ENCODE results near the gene SASH1.
A peak's percentile ranks its signal among the peaks of the same experiment; 100 is the strongest.

Gene SASH1

DNA sequence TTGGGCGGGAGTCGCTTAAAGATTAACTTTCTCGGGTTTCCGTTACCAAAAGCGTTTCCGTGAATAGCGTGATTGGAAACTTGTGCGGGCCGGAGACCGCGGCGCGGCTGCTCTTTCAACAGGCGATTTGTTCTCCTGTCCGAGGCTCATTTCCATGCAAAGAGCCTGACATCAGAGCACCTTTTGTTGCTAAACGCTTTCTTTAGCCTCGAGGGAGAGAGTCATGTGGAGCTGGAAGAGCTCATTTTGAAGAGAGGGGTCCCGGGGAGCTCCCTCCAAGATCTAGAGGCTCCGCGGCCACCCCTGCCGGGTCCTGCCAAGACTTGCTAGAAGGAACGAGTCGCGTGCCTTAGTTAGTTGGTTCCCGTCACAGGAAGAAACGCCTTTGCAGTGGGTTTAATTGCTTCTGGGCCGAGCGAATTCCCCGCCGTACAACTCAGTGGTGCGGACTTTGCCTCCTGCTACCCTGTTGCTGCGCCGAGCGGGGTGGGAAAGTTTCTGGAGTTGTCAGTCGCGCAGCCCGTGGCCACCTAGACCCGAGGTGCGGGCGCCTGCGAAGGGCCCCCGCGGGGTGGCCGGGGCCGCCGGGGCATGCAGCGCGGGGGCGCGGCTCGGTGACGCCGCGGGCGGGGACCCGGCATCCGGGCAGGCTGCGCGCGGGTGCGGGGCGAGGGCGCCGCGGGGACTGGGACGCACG, at the start of gene SASH1:
SASH1 (plus strand) TSS at position 489 of the 697 bp plus-strand sequence. CDS start 230 bp downstream, outside the sequence.
- DNase-seq: peak; percentile 69

DNA sequence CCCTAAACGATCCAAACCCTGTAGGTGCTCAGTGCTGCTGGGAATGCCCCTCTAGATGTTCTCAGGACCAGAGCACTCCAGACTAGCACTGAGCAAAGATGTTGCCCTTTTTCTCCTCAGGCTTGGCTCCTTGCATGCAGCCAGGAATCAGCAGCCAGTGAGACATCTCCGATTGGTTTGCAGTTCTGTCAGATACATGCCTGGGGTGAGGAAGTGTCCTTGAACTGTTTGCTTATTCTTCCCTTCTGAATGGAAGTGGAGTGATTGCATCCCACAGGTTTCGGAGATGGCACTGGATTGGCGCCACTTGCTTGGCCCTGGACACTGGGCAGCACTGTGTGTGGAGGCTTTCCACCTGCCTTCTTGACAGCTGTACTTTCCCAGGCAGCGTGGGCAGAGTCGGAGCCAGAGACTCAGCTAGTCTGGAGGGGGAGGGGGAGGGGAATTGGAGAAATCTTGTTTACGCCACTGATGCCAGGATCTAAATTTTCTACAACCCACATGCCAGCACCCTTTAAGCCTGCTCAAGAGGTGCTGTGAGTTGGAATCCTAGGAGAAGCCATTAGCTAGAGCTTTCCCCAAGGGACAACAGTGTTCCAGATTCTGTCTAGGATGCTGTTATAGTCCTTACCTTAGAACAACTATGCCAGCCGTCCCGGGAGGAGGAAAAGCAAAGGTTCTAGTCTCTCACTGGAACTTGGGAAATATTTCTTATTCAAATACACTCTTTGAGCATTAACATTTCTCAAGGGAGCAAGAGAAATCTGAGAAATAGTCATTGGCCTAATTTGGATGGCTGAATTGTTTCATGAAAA, 49.2 kb upstream of the SASH1 start:
- DNase-seq: no peak

DNA sequence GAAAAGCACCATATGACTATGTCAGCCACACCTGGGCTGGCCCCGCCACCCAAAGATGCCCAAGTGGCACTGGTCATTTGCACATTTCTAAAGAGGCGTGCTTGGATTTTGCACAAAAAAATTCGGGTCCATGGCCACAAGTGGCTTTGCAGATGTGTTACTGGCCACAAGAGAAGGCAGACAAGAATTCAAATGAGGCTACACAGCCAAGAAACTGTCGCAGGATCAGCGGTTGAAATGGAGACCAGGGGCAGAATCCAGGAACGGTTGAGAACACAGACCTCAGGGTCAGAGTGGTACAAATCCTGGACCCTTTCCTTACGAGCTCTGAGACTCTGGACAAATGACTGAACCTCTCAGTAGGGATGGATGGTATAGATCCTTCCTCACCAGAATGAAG, 48.6 kb upstream of the SASH1 start:
- DNase-seq: no peak

DNA sequence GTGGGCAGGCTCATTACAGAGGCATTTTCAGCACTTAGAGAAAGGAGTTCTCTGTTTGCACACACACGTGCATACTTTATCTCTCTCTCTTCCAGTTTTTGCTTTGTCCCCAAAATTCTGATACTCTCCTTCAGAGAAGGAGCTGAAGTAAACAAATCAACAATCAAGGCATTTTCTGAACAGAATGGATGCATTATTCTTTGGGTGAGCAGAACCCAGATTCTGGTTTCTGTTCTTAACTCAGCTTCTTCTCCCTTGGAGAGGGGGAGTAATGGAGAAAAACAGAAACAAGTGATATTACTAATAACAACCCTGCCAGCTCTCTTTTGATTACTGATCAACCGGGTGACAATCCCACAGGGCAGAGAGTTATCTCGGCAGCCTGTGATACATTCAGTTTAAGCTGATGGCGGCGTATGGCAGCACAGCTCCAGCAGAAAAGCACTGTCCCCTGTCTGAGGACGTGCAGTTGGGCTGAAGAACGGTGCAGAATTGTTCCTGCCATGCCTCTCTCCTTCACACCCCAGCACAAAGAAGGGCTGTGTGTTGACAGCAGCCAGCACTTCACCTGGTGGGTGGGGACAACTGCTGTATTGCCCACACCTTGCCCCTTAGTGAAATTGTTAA, 47.3 kb upstream of the SASH1 start:
- DNase-seq: no peak

DNA sequence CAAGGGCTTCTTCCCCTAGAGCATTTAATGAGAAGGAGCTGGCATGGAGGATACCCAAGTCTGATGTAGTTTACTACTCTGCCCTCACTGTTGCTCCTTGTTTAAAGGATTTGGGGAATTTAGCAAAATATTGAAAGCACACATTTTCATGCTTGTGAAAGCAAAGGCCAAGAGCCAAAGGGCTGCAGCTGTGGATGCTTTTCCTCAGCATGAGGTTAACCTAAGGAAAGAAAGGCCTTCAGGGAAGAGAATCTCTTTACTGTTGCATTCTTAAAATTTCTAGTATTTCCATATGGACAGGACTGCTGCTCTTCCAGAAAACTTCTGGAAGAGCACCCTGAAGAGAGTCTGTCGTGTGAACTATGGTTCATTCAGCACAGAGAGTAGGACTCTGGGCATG, 45.9 kb upstream of the SASH1 start:
- no peak for DNase-seq

DNA sequence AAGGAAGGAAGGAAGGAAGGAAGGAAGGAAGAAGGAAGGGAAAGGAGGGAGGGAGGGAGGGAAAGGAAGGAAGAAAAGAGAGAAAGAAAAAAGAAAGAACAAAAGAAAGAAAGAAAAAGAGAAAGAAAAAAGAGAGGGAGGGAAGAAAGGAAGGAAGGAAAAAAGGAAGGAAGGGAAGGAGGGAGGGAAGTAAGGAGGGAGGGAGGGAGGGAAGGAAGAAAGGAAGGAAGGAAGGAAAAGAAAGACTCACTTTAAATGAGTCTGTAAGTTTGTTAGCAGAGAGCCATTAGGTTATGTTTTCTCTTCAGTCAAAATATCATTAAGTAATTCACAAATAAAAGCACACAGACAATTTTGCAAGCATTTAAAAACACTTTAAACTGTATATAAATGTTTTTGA, 44.0 kb upstream of the SASH1 start:
- DNase-seq: no peak

DNA sequence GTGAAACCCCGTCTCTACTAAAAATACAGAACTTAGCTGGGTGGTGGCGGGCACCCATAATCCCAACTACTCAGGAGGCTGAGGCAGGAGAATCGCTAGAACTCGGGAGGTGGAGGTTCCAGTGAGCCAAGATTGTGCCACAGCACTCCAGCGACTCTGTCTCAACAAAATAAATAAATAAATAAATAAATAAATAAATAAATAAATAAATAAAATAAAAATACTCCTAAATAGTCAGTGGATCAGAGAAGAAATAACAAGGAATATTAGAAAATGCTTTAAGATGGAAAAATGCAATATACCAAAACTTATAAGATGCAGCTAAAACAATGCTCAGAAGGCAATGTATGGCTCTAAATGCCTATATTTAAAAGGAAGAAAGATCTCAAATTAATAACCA, 39.0 kb upstream of the SASH1 start:
- no peak for DNase-seq

DNA sequence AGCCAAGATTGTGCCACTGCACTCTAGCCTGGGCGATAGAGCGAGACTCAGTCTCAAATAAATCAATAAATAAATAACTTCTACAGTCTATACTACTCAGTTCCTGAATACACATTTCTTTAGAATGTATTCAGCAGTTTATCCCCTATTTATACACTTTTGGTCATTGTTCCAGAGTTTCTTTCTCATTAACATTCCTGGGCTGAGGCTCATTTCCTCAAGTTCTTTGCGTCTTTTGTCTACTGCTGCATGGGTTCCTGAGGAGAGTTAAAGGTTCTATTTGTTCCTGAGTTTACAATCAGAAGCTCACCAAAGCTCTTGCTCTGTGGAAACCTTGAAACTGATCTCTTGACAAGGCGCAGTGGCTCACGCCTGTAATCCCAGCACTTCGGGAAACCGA, 37.7 kb upstream of the SASH1 start:
- no peak for DNase-seq

DNA sequence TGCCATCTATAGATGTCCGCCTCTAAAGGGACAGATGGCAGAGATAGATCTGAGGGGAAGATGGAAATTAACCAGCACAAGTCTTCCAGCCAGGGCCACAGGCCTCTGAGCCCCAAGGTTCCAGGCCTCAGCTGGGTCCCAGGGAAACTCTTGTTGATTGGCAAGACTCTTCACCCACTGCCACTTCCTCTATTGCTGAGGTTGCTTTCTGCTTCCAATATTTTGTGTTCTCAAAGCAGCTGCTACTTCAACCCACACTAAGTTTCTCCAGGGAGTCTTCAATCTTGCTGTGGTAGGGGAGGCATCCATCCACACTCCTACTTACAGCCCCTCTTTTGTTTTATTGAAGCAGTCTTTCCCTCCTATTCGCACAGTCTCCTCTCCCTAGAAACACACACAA, 36.4 kb upstream of the SASH1 start:
- peak; percentile 57 for DNase-seq

DNA sequence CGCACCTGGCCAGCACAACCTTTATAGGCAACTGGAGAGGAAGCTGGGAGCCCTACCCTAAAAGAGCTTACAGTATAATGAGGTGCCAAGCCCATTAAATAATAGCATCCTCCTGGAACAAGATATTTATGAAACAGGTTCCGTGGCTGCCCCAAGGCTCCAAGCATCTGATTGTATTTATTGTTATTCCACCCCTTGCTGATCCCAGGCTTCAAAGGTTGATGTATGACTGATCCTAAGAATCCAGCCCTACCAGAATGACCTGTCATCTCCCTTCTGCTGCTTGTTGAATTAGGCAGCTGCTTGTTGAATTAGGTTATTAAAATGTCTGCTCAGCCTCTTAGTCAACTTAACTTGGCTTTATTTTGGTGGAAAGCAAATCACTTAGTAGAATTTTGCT, 35.2 kb upstream of the SASH1 start:
- DNase-seq: no peak

DNA sequence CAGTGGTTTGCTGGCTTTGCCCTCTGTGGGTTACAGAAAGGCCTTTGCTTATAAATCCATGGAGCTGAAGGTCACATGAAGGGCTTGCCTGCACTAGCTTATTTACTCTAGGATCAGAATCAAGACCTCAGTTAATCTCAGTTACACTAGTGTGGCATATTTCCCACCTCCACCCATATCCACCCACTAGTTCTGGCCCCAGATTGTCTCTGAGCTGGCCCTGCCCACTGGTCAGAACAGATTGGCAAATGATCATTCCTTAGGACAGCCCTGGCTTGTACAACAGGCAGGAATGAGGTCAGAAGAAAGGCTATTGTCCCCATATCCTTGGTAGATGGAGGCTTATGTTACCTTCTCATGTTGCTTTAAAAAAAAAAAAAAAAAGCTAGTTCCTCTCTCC, 33.3 kb upstream of the SASH1 start:
- DNase-seq: no peak

DNA sequence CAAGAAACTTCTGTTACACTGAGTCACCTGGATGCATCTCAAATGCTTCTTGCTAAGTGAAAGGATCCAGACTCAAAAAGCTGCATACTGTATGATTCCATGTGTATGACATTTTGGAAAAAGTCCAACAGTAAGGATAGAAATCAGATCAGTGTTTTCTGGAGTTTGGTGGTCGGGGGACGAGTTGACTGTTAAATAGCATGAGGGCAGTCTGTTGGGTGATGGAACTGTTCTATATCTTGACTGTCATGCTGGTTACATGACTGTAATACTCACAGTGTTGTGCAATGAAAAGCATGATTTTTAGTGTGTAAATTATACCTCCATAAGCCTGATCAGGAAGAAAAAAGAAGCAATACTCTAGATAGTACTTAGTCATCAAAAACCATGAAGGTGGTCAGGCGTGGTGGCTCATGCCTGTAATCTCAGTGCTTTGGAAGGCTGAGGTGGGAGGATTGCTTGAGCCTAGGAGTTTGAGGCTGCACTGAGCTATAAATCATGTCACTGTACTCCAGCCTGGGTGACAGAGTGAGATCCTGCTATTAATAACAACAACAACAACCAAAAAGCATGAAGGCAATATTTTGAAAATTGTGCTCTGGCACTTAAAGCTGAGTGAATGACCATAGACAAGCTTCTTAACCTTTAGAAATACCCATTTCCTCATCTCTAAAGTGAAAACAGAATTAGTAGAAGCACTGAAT, 30.5 kb upstream of the SASH1 start:
- DNase-seq: peak; percentile 58

DNA sequence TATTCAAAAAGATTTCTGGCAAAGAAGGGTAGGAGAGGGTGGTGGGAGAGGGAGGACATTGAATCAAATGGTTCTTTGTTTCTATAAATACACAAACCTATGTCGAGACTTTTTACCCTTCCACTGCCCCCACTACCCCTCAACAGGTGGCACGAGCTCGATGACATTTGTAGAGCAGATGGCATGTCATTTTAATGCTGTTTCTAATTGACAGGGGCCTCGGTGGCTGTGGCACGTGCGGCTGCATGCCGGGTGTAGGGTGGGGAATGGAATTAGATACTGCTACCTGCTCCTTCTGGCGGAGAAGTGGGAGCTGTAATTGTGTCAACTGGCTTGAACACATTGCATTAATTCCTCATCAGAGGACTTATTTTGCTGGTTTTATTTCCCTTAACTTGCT, 29.1 kb upstream of the SASH1 start:
- DNase-seq: no peak

DNA sequence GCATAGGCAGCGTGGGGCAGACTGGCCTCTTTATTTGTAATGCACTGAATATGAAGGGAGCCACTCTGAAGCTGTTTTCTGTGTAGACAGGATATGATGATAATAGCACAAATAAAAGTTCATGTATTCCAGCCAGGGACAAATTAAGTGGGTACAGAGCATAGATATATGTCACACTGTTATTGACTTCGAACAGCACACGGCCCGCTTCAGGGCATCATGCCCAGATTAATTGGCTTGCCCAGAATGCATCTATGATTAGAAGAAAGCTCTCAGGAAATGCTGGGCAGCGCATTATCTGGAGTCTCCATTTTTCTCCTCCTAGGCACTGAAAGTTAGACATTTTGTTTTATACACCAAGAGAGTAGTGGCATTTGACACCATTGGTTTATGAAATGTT, 26.3 kb upstream of the SASH1 start:
- no peak for DNase-seq

DNA sequence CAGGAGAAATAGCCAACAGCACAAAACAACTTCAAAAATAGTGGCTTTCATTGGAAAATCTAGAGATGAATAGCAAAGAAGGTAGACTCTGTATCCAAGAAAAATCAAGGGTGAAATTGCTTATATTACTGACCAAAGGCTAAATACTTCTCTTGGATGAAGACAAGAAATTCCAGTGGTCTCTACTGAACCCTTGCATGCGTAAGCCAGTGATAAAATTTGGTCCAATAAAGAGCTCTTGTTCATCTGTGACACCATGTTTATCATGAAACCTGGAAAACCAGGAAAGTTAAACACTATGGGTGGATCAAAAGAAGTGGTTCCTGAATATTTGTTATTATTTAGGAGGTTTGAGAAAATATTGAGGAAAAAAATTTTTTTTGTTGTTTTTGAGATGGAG, 25.6 kb upstream of the SASH1 start:
- DNase-seq: no peak

DNA sequence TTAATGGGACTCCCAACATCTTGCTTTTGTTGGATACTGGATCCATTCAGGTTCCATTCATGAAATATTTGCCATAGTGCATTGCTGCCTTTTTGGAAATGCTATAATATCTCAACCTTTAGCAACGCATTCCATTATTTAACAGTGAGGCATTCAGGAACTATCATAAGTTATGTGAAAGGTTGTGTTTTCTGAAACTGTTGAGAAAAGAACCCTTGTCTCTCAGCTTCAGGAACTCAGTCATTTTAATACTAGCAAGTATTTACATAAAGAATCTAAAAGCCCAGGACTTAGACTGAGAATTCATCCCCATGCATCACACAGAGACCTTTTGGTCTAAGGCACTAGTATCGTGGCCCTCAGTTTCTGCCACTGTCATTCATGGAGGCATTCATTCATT, 24.9 kb upstream of the SASH1 start:
- no peak for DNase-seq

DNA sequence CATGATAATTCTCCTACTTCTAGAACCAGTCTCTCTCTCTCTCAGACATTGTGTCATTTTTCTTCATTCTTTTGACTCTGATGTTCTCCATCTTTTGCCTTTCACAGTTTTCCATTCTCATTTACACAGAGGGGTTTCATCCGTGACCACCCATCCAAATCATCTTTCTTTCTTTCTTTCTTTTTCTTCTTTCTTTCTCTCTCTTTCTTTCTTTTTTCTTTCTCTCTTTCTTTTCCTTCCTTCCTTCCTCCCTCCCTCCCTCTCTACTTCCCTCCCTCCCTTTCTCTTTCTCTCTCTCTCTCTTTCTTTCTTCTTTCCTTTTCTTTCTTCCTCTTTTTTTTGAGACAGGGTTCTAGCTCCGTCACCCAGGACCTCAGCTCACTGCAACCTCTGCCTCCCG, 19.9 kb upstream of the SASH1 start:
- DNase-seq: no peak

DNA sequence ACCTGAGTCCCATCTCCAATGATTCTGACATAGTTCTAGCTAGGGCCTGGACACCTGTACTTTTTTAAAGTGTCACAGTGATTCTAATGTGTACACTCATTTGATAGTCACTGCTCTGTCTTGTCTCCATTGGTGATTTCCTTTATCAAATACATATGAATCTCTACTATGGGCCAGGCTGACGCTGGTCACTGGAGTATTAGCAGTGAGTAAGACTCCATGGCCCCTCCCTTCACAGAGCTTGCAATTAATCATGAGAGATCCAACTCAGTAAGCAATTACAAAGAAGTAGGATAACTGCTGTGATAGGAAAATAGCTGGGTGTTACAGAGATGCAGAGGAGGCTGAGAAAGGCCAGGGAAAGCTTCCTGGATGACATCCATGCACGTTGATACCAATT, 19.3 kb upstream of the SASH1 start:
- DNase-seq: no peak

DNA sequence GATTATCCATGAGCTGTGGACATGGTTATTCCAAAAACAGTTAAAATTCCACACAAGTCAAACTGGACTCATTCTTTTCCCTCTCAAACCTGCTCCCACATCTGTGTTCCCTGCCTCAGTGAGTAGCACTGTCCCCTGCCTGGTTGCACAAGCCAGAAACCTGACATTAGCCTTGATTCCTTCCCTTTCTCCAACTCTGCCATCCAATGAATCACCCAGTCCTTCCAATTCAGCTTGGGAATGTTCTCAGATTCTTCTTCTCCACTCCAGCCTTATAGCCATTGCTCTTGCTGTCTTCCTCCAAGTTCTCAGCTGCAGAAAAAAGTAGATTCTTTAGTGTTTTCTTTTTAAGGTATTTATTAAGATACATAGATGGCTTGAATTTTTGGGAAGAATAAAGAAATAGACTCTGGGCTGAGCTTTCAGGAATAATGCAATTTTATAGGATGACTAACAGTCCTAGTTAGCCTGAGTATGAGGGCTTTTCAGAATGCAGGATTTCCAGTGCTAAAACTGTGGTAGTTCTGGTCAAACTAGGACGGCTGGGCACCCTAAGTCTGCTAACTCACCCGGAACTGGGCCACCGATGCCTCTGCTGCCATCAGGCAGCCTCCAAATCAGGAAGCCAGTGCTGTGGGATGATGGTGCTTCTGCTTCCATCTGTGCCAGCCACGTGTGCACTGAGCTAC, 18.2 kb upstream of the SASH1 start:
- peak; percentile 73 for DNase-seq

DNA sequence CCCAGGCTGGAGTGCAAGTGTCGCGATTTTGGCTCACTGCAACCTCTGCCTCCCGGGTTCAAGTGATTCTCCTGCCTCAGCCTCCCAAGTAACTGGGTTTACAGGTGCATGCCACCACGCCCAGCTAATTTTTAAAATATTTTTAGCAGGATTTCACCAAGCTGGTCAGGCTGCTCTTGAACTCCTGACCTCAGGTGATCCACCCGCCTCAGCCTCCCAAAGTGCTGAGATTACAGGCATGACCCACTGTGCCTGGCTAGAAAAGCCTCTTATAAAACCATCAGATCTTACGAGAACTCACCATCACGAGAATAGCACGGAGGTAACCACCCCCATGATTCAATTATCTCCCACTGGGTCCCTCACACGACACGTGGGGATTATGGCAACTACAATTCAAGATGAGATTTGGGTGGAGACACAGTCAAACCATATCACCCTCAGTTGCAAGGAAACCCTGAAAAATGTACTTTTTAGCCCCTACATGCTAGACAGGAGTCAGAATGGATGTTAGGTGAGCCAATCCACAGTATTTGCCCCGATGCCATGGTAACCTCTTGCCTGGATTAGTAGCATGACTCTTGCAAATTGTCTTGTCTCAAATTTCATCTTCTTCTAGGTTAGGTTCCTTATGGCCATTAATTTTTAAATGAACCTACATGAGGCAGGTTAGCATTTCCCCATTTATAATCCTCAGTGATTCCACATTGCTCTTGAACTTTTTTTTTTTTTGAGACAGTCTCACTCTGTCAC, 17.1 kb upstream of the SASH1 start:
- peak; percentile 16 for DNase-seq

DNA sequence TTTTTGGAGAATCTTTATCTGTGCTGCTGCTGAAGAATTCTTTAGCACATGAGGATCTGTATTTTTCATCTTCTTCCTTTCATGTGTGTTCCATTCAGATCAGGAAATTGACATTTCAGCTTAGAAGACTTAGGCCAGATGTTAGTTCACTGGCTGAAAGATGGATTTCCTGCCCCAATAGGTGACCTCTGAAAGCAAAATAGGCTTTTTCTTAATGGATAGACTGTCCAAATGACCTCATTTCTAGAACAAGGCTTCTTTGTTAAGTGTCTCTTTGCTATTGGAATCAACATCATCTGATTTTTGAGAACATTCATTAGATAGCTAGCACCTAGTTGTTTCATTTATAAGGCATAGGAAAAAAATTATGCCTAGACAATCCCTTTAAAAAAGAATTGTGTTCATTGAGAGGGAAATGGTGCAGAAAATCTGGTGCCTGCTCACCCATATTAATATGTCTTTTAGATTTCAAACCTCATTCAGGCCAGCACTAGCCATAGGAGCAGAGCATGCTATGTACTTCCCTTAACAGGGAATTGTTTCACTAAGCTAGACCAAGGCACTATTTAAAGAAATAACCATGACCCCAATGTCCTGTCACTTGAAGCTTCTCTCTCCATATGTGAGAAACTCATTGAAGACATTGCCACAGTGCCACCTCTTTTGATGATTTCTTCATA, 13.6 kb upstream of the SASH1 start:
- peak; percentile 55 for DNase-seq

Measured in MV-4-11 (cell line).